NCI-H748 treated with DMSO at 0.1 percent for 48 hours (cell line): ENCODE measurements around the gene CDKL1.
"Not testable (repeated sequence)": the region's sequence is repeated elsewhere in the genome, so short reads cannot be mapped to it uniquely, and the experiment has no call there.

Source experiments
- DNase-seq: peaks from one replicate; lab custom pipeline; 2025; lab: John Stamatoyannopoulos, UW

CDKL1 gene

GRCh38 chr14:50333014-50333509 lies 63.6 kb downstream of the CDKL1 start:
- DNase-seq: no peak

GRCh38 chr14:50331596-50331995 lies 65.1 kb downstream of the CDKL1 start:
- DNase-seq: no peak

- DNase-seq: peak; percentile 88
These were observed 75.5 kb downstream of the CDKL1 start for GRCh38 chr14:50321009-50321660.

GRCh38 chr14:50320283-50320682 lies 76.4 kb downstream of the CDKL1 start:
- DNase-seq: no peak

- no peak for DNase-seq
These were observed 77.0 kb downstream of the CDKL1 start for GRCh38 chr14:50319721-50320120.

- no peak for DNase-seq
These were observed 77.4 kb downstream of the CDKL1 start for GRCh38 chr14:50319293-50319692.

- peak; percentile 23 for DNase-seq
These were observed 78.6 kb downstream of the CDKL1 start for GRCh38 chr14:50318031-50318626.

- DNase-seq: not testable (repeated sequence)
These were observed 82.6 kb downstream of the CDKL1 start for GRCh38 chr14:50314098-50314497.

- peak; percentile 40 for DNase-seq
These were observed 84.0 kb downstream of the CDKL1 start for GRCh38 chr14:50312734-50313054.

GRCh38 chr14:50311972-50312733 lies 84.5 kb downstream of the CDKL1 start, which contains the start of the genes DMAC2L and L2HGDH:
DMAC2L (plus strand) TSS chr14:50312324; CDS start chr14:50321488, 9,164 bp downstream.
L2HGDH (minus strand) TSS chr14:50312229; CDS start chr14:50312150, 79 bp downstream.
- peak; percentile 87 for DNase-seq

GRCh38 chr14:50311337-50311971 lies 85.2 kb downstream of the CDKL1 start:
- no peak for DNase-seq

GRCh38 chr14:50310445-50310844 lies 86.2 kb downstream of the CDKL1 start:
- DNase-seq: no peak

- no peak for DNase-seq
These were observed 88.2 kb downstream of the CDKL1 start for GRCh38 chr14:50308363-50308915.

- no peak for DNase-seq
These were observed 92.8 kb downstream of the CDKL1 start for GRCh38 chr14:50303744-50304471.

- no peak for DNase-seq
These were observed 94.8 kb downstream of the CDKL1 start for GRCh38 chr14:50301914-50302313.

GRCh38 chr14:50299585-50299984 lies 97.1 kb downstream of the CDKL1 start:
- no peak for DNase-seq

- no peak for DNase-seq
These were observed 106.4 kb downstream of the CDKL1 start for GRCh38 chr14:50290306-50290705.

- no peak for DNase-seq
These were observed 108.5 kb downstream of the CDKL1 start for GRCh38 chr14:50288146-50288545.

GRCh38 chr14:50285861-50286260 lies 110.8 kb downstream of the CDKL1 start:
- DNase-seq: no peak
